Osteoblast (primary cell): ENCODE data around the gene MAMDC2. TPM values are rescaled to one million over a fixed set of nuclear protein-coding genes. Genes with fewer than 3 reads are reported as not detected.

Source experiments
- DNase-seq: peaks from one replicate; pipeline ENCODE4 v3.0.0; 2011; ENCODE audit warnings: low spot score, mixed read lengths; ENCODE audit not compliant: insufficient read length; ENCODE audit errors: missing footprints
- H2AFZ ChIP-seq: 2 replicates; pipeline ENCODE4 v1.6.0; 2011; ENCODE audit warnings: mild to moderate bottlenecking, low read length
- H3K27ac ChIP-seq: 2 replicates; pipeline ENCODE4 v1.5.1; 2011; ENCODE audit warnings: mild to moderate bottlenecking, low read depth, low read length, moderate library complexity
- H3K27me3 ChIP-seq: 2 replicates; pipeline ENCODE4 v1.6.0; 2012; ENCODE audit warnings: mild to moderate bottlenecking, control low read depth, inconsistent platforms, low read length, moderate library complexity; ENCODE audit not compliant: insufficient read depth
- H3K36me3 ChIP-seq: 2 replicates; pipeline ENCODE4 v1.5.1; 2011; ENCODE audit warnings: mild to moderate bottlenecking, low read length, control low read depth, moderate library complexity; ENCODE audit not compliant: insufficient read depth
- H3K4me1 ChIP-seq: 2 replicates; pipeline ENCODE4 v1.5.1; 2011; ENCODE audit warnings: mild to moderate bottlenecking, low read length, control low read depth, moderate library complexity; ENCODE audit not compliant: insufficient read depth
- H3K4me2 ChIP-seq: 2 replicates; pipeline ENCODE4 v1.6.0; 2011; ENCODE audit warnings: mild to moderate bottlenecking, low read length; ENCODE audit not compliant: insufficient read depth
- H3K4me3 ChIP-seq: fragments of 200-600 bp; sonication (generic); 3 replicates; pipeline ENCODE4 v1.5.1; 2012; ENCODE audit warnings: mild to moderate bottlenecking, low read length, inconsistent platforms; ENCODE audit not compliant: insufficient read depth
- H3K79me2 ChIP-seq: 2 replicates; pipeline ENCODE4 v1.6.0; 2012; ENCODE audit warnings: mild to moderate bottlenecking, low read length, control low read depth, inconsistent platforms; ENCODE audit not compliant: insufficient read depth
- H3K9me3 ChIP-seq: 2 replicates; pipeline ENCODE4 v1.5.1; 2011; ENCODE audit warnings: low read depth, low read length, control low read depth
- H4K20me1 ChIP-seq: 2 replicates; pipeline ENCODE4 v1.6.0; 2012; ENCODE audit warnings: mild to moderate bottlenecking, low read length, control low read depth; ENCODE audit not compliant: insufficient read depth
- CTCF ChIP-seq: IDR thresholded peaks from 2 replicates; pipeline ENCODE4 v1.5.1; 2011; ENCODE audit warnings: mild to moderate bottlenecking, low read depth, low read length, moderate library complexity; ENCODE audit errors: extremely low read depth
- total RNA-seq: library from RNA; depleted of rRNA; stranded (reverse); fragments of >200 nt; gene quantifications from 2 replicates; pipeline ENCODE4 v1.2.3, GENCODE V29; 2012

MAMDC2 gene
- total RNA-seq, 1 donor: 1.4 TPM

GRCh38 chr9:70052768-70053167 is 9.1 kb downstream of the MAMDC2 start:
- Histone ChIP-seq H4K20me1 (no peaks in the 10 kb centered on the region), H3K9me3 (no peaks in the 10 kb centered on the region), H3K4me2 (no peak overlapping the region), H3K27me3 (no peaks in the 10 kb centered on the region), H3K36me3 (no peaks in the 10 kb centered on the region), H3K4me3 (no peak overlapping the region), H3K27ac (no peak overlapping the region), H3K79me2 (no peaks in the 10 kb centered on the region), H3K4me1 (peaks cover 22% of the 10 kb centered on the region), H2AFZ (no peak overlapping the region)
- DNase-seq: no peak
- no peak for TF ChIP-seq CTCF

GRCh38 chr9:70053864-70054263 is 10.2 kb downstream of the MAMDC2 start:
- Histone ChIP-seq H4K20me1 (no peaks in the 10 kb centered on the region), H3K4me1 (peaks cover 20% of the 10 kb centered on the region), H3K27ac (no peak overlapping the region), H3K36me3 (no peaks in the 10 kb centered on the region), H2AFZ (no peak overlapping the region), H3K9me3 (no peaks in the 10 kb centered on the region), H3K79me2 (no peaks in the 10 kb centered on the region), H3K27me3 (no peaks in the 10 kb centered on the region), H3K4me3 (no peak overlapping the region), H3K4me2 (no peak overlapping the region)
- TF ChIP-seq CTCF: no peak
- no peak for DNase-seq

- Histone ChIP-seq H3K36me3 (no peaks in the 10 kb centered on the region), H2AFZ (no peak overlapping the region), H3K27me3 (no peaks in the 10 kb centered on the region), H3K4me3 (no peak overlapping the region), H3K4me1 (peaks cover 13% of the 10 kb centered on the region), H3K9me3 (no peaks in the 10 kb centered on the region), H3K79me2 (no peaks in the 10 kb centered on the region), H3K4me2 (no peak overlapping the region), H4K20me1 (no peaks in the 10 kb centered on the region), H3K27ac (no peak overlapping the region)
- DNase-seq: no peak
- no peak for TF ChIP-seq CTCF
Measured at GRCh38 chr9:70054521-70054920, 10.9 kb downstream of the MAMDC2 start.

GRCh38 chr9:70055406-70056210 is 12.0 kb downstream of the MAMDC2 start:
- no peaks in the 10 kb centered on the region for H3K79me2 ChIP-seq
- H3K9me3 ChIP-seq: no peaks in the 10 kb centered on the region
- peaks cover 11% of the 10 kb centered on the region for H3K4me1 ChIP-seq
- no peaks in the 10 kb centered on the region for H3K27me3 ChIP-seq
- no peak for DNase-seq
- no peak overlapping the region for H3K4me3 ChIP-seq
- H3K4me2 ChIP-seq: no peak overlapping the region
- no peak overlapping the region for H3K27ac ChIP-seq
- no peak for TF ChIP-seq CTCF
- no peak overlapping the region for H2AFZ ChIP-seq
- H4K20me1 ChIP-seq: no peaks in the 10 kb centered on the region
- no peaks in the 10 kb centered on the region for H3K36me3 ChIP-seq
